GM19324 (cell line): ENCODE data around the gene PRR11.
"Not testable (repeated sequence)": the region's sequence is repeated elsewhere in the genome, so short reads cannot be mapped to it uniquely, and the experiment has no call there.

Source experiments
- ATAC-seq: cut with Tn5 transposase; IDR thresholded peaks from one replicate; pipeline ENCODE4 v1.9.1; 2021; ENCODE audit warnings: mild to moderate bottlenecking, moderate library complexity; ENCODE audit not compliant: unreplicated experiment, low FRiP score

Gene PRR11

DNA sequence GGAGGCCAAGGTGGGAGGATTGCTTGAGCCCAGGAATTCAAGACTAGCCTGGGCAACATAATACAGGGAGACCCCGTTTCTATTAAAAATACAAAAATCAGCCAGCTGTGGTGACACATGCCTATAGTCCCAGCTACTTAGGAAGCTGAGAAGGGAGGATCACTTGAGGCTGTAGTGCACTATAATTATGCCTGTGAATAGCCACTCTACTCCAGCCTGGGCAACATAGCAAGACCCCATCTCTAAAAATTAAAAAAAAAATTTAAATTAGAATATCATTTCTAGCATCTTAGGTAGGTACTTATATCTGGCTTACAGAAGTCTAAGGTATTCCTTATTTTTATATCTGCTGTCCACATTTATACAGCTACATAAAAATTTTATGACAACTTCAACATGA is 46.8 kb downstream of the PRR11 start:
- ATAC-seq = no peak

GRCh38 chr17:59219370-59219769 is 63.8 kb downstream of the PRR11 start:
- ATAC-seq = no peak

GRCh38 chr17:59219992-59220327 is 64.4 kb downstream of the PRR11 start:
- ATAC-seq = no peak

GRCh38 chr17:59220328-59221158 is 65.0 kb downstream of the PRR11 start, which contains the start of gene GDPD1:
Gene GDPD1, plus strand, starts transcription at chr17:59220511. Its CDS starts 99 bp downstream, at chr17:59220610.
- peak; percentile 99 for ATAC-seq

DNA sequence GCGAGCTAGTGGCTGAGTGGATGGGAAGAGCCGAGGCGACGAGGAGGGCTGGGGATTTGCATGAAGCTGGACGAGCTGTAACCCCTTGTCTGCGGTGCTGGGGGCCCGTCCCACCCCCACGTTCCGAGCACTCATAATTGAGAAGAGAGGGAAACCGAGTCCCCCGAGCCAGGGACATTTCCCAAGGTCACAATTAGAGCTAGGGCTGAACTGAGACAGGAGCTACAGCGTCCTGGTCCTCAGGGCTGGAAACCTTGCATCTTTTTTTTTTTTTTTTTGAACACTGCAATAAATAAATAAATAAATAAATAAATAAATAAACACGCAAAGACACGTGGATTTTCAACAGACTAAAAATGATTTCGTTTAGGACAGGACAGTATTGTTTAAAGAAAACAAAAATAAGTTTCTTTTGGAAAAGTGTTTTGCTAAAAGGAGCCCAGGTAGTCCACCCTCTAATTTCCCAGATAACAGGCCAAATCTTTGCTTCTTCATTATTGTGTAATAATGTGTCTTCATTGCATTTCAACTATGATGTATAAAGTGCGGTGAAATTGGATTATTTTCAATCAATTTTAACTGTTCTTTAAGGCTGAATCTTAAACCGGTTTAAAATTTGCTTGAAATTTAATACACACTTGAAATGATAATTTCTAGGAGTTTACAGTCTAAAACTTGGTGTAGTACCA is 65.8 kb downstream of the PRR11 start:
- ATAC-seq = no peak

DNA sequence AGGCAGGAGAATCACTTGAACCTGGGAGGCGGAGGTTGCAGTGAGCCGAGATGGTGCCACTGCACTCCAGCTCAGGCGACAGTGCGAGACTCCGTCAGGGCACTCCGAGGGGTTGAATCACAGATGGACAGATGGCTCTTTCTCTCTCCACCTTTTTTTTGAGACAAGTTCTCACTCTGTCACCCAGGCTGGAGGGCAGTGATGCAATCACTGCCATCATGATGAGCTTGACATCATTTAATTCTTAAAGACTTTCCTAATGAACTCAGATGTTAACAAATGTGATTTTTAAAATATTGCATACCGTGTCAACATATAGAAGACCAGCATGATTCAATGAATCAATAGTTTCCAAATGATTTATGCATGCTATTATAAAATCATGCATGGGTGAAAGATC is 68.3 kb downstream of the PRR11 start:
- ATAC-seq = no peak

DNA sequence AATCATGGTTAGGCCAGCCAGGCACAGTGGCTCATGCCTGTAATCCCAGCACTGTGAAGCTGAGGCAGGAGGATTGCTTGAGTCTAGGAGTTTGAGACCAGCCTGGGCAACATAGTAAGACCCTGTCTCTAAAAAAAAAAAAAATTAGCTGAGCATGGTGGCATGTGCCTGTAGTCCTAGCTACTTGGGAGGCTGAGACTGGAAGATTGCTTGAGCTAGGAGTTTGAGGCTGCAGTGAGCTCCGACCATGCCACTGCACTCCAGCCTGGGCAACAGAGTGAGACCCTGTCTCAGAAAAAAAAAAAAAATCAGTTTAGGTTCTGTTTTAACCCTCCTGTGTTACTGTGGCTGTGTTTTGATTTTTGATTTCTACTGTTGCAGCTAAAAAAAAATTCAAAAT is 73.0 kb downstream of the PRR11 start:
- not testable (repeated sequence) for ATAC-seq

GRCh38 chr17:59230764-59231163 is 75.2 kb downstream of the PRR11 start:
- ATAC-seq = no peak

GRCh38 chr17:59234631-59235030 is 79.1 kb downstream of the PRR11 start:
- ATAC-seq = no peak

GRCh38 chr17:59238906-59239305 is 83.4 kb downstream of the PRR11 start:
- no peak for ATAC-seq

DNA sequence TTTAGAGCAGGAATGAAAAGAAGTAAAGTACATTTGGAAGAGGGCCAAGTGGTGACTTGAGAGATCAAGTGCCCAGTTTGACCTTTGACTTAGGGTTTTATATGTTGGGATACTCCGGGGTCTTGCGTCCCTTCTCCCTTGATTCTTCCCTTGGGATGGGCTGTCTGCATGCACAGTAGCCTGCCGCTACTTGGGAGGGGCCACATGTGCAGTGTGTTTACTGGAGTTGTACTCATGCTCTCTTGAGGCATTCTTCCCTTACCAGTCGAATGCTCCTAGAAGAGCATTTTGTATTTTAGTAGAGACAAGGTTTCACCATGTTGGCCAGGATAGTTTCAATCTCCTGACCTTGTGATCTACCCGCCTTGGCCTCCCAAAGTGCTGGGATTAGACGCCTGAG is 88.5 kb downstream of the PRR11 start:
- ATAC-seq = no peak
